WERI-Rb-1 (cell line): ENCODE results near the gene PPP3CB.

ENCODE experiments used
- DNase-seq: peaks from one replicate; pipeline ENCODE4 v3.0.0-alpha.2; 2020
- H3K27ac ChIP-seq: fragments of 250-450 bp; sonication (Bioruptor Pico); 2 replicates; pipeline ENCODE4 v1.5.1; 2020; ENCODE audit warnings: mild to moderate bottlenecking, moderate library complexity
- H3K27me3 ChIP-seq: fragments of 250-450 bp; sonication (Bioruptor Pico); 2 replicates; pipeline ENCODE4 v1.5.1; 2021; ENCODE audit warnings: mild to moderate bottlenecking, low read depth, moderate library complexity; ENCODE audit not compliant: insufficient read depth, severe bottlenecking
- H3K36me3 ChIP-seq: fragments of 250-450 bp; sonication (Bioruptor Pico); 2 replicates; pipeline ENCODE4 v1.5.1; 2020; ENCODE audit warnings: mild to moderate bottlenecking, moderate library complexity
- H3K4me3 ChIP-seq: 2 replicates; pipeline ENCODE4 v1.5.1; 2011; ENCODE audit warnings: low read depth, mild to moderate bottlenecking, control low read depth, low read length
- H3K9me3 ChIP-seq: fragments of 250-450 bp; sonication (Bioruptor Pico); 2 replicates; pipeline ENCODE4 v1.5.1; 2021; ENCODE audit warnings: mild to moderate bottlenecking, moderate library complexity; ENCODE audit not compliant: severe bottlenecking
- TF ChIP-seq, protein P1 (sequence below): IDR thresholded peaks from 2 replicates; pipeline ENCODE4 v1.5.1; 2011; ENCODE audit warnings: low read depth, mild to moderate bottlenecking, control low read depth, inconsistent platforms, low read length

Gene PPP3CB

GRCh38 chr10:73495884-73496674, at the start of gene PPP3CB:
TSS of gene PPP3CB (minus strand) at chr10:73496024. CDS start at chr10:73495889, 135 bp downstream.
- peaks cover 23% of the 10 kb centered on the region for H3K36me3 ChIP-seq
- TF ChIP-seq, protein P1, sequence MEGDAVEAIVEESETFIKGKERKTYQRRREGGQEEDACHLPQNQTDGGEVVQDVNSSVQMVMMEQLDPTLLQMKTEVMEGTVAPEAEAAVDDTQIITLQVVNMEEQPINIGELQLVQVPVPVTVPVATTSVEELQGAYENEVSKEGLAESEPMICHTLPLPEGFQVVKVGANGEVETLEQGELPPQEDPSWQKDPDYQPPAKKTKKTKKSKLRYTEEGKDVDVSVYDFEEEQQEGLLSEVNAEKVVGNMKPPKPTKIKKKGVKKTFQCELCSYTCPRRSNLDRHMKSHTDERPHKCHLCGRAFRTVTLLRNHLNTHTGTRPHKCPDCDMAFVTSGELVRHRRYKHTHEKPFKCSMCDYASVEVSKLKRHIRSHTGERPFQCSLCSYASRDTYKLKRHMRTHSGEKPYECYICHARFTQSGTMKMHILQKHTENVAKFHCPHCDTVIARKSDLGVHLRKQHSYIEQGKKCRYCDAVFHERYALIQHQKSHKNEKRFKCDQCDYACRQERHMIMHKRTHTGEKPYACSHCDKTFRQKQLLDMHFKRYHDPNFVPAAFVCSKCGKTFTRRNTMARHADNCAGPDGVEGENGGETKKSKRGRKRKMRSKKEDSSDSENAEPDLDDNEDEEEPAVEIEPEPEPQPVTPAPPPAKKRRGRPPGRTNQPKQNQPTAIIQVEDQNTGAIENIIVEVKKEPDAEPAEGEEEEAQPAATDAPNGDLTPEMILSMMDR, result no peak
- peak; percentile 94 for DNase-seq
- peak within 1 kb of the TSS; percentile 82 for H3K4me3 ChIP-seq
- no peaks in the 10 kb centered on the region for H3K9me3 ChIP-seq
- no peaks in the 10 kb centered on the region for H3K27me3 ChIP-seq
- peak within 1 kb of the TSS; percentile 91 for H3K27ac ChIP-seq

GRCh38 chr10:73545357-73545756, 49.5 kb upstream of the PPP3CB start:
- TF ChIP-seq, protein P1, result no peak
- Histone ChIP-seq H3K4me3 (no peak overlapping the region), H3K36me3 (peaks cover 5% of the 10 kb centered on the region; the same call in 1 of the 2 replicates), H3K9me3 (no peaks in the 10 kb centered on the region), H3K27me3 (no peaks in the 10 kb centered on the region), H3K27ac (no peak overlapping the region)
- no peak for DNase-seq

DNA sequence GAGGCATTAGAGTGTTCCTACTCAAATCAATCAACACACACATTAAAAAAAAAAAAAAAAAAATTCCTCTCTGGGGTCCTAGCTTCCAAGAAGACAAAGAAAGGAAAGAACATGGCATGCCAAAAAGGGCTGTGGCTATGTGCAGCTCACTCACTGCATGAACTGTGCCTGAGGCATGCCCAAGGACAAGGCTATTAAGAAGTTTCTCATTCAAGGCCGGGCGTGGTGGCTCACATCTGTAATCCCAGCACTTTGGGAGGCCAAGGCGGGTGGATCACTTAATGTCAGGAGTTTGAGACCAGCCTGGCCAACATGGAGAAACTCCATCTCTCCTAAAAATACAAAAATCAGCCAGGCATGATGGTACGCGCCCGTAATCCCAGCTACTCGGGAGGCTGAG, 41.9 kb upstream of the PPP3CB start:
- Histone ChIP-seq H3K27ac (no peak overlapping the region), H3K4me3 (no peak overlapping the region), H3K27me3 (no peaks in the 10 kb centered on the region), H3K36me3 (peaks cover 8% of the 10 kb centered on the region), H3K9me3 (no peaks in the 10 kb centered on the region)
- TF ChIP-seq, protein P1, result no peak
- no peak for DNase-seq

DNA sequence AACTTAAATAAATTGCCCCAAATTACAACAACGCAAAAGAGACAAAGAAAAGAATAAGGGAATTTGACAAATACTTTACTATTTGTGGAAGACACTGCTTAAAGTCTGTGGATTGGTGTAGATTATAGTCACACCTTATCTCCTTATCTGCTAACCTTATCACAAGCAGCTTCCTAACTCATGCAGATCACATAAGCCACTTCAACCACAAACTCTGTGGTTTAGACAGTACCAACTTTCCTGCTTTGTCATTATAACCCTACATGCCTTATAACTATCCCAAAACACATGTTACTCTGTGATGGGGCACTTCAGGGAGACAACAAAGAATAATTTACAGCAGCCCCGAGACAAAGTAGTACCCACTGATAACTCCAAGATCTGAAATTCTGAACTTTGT, 41.5 kb upstream of the PPP3CB start:
- no peak overlapping the region for H3K27ac ChIP-seq
- no peaks in the 10 kb centered on the region for H3K9me3 ChIP-seq
- peaks cover 8% of the 10 kb centered on the region for H3K36me3 ChIP-seq
- DNase-seq, result no peak
- TF ChIP-seq, protein P1, result no peak
- H3K27me3 ChIP-seq, result no peaks in the 10 kb centered on the region
- H3K4me3 ChIP-seq, result no peak overlapping the region

GRCh38 chr10:73534857-73535256, 39.0 kb upstream of the PPP3CB start:
- Histone ChIP-seq H3K27me3 (no peaks in the 10 kb centered on the region), H3K9me3 (no peaks in the 10 kb centered on the region), H3K36me3 (peaks cover 8% of the 10 kb centered on the region), H3K4me3 (no peak overlapping the region), H3K27ac (no peak overlapping the region)
- DNase-seq, result no peak
- TF ChIP-seq, protein P1, result no peak
